COLO668 (cell line): ENCODE results near the gene SYAP1.
"Not testable (repeated sequence)": the region's sequence is repeated elsewhere in the genome, so short reads cannot be mapped to it uniquely, and the experiment has no call there.

Source experiments
- DNase-seq: peaks from one replicate; lab custom pipeline; 2025; ENCODE audit not compliant: unreplicated experiment; lab: John Stamatoyannopoulos, UW

The SYAP1 gene

GRCh38 chrX:16778993-16779392, 59.6 kb downstream of the SYAP1 start:
- DNase-seq: no peak

- DNase-seq: not testable (repeated sequence)
Observed at GRCh38 chrX:16779815-16780214, 60.4 kb downstream of the SYAP1 start.

- peak; percentile 0 for DNase-seq
Observed at GRCh38 chrX:16783452-16783851, 64.0 kb downstream of the SYAP1 start.

- DNase-seq: not testable (repeated sequence)
Observed at GRCh38 chrX:16784440-16784839, 65.0 kb downstream of the SYAP1 start.

GRCh38 chrX:16785247-16786138, 66.1 kb downstream of the SYAP1 start:
- DNase-seq: peak; percentile 13

GRCh38 chrX:16786139-16786790, 66.9 kb downstream of the SYAP1 start, which contains the start of gene TXLNG:
TSS of gene TXLNG (plus strand) at chrX:16786466. CDS start at chrX:16786488, 22 bp downstream.
- DNase-seq: peak; percentile 97

GRCh38 chrX:16786791-16787735, 67.7 kb downstream of the SYAP1 start:
- DNase-seq: peak; percentile 53

GRCh38 chrX:16788477-16788876, 69.1 kb downstream of the SYAP1 start:
- DNase-seq: no peak

GRCh38 chrX:16796298-16796697, 76.9 kb downstream of the SYAP1 start:
- DNase-seq: no peak

- DNase-seq: no peak
Observed at GRCh38 chrX:16797358-16797757, 77.9 kb downstream of the SYAP1 start.

GRCh38 chrX:16797841-16798240, 78.4 kb downstream of the SYAP1 start:
- DNase-seq: no peak

- DNase-seq: no peak
Observed at GRCh38 chrX:16804923-16805464, 85.6 kb downstream of the SYAP1 start.

GRCh38 chrX:16807548-16807947, 88.1 kb downstream of the SYAP1 start:
- DNase-seq: peak; percentile 1

GRCh38 chrX:16807976-16808542, 88.6 kb downstream of the SYAP1 start:
- no peak for DNase-seq

GRCh38 chrX:16814597-16814996, 95.2 kb downstream of the SYAP1 start:
- no peak for DNase-seq
